Heart right ventricle (tissue), 16 donors: ENCODE results near the gene ZFPL1. TPM values are rescaled to one million over a fixed set of nuclear protein-coding genes. Genes with fewer than 3 reads are reported as not detected.

Experiments used
- ATAC-seq, 8 donors: fragments of 200-7000 bp; cut with Tn5 transposase; one replicate each; pipeline ENCODE4 v1.9.1; 2020; ENCODE audit warnings: mild to moderate bottlenecking in 8 of 8, moderate library complexity in 8 of 8, moderate number of reproducible peaks in 1 of 8
- DNase-seq, 2 donors: peaks; one replicate each; pipeline ENCODE4 v3.0.0-alpha.2; 2020
- H3K27ac ChIP-seq, 10 donors: fragments of 200-600 bp; sonication (generic) in 2 of 10; one replicate each; pipeline versions ENCODE4 v1.5.0 to v1.8.0; 2020 to 2022; ENCODE audit warnings: mild to moderate bottlenecking in 3 of 10
- H3K27me3 ChIP-seq, 7 donors: fragments of 200-600 bp; one replicate each; pipeline ENCODE4 v1.8.0; 2021 to 2022; ENCODE audit warnings: mild to moderate bottlenecking in 2 of 7
- H3K36me3 ChIP-seq, 9 donors: fragments of 200-600 bp; sonication (generic) in 1 of 9; one replicate each; pipeline versions ENCODE4 v1.5.0 to v1.8.0; 2020 to 2022; ENCODE audit warnings: mild to moderate bottlenecking in 2 of 9
- H3K4me1 ChIP-seq, 9 donors: fragments of 200-600 bp; sonication (generic) in 1 of 9; one replicate each; pipeline versions ENCODE4 v1.5.0 to v1.8.0; 2020 to 2022; ENCODE audit warnings: mild to moderate bottlenecking in 4 of 9
- H3K4me3 ChIP-seq, 10 donors: fragments of 200-600 bp; sonication (generic) in 2 of 10; one replicate each; pipeline versions ENCODE4 v1.5.0 to v1.8.0; 2020 to 2022; ENCODE audit warnings: mild to moderate bottlenecking in 7 of 10, moderate library complexity in 2 of 10
- H3K9me3 ChIP-seq, 11 donors: fragments of 200-600 bp in 10 of 11; sonication (generic) in 2 of 11; one replicate each; pipeline versions ENCODE4 v1.5.0 to v1.8.0; 2013 to 2022; ENCODE audit warnings: mild to moderate bottlenecking in 2 of 11, control low read depth in 1 of 11, moderate library complexity in 1 of 11
- WGBS, 2 donors: extraction: QIAGEN DNeasy Blood & Tissue Kit; methylation state at CpG; one replicate each; pipeline ENCODE4 v1.1.7; 2013; ENCODE audit warnings: inconsistent platforms in 1 of 2; 5-methylcytosine and 5-hydroxymethylcytosine counted together
- intact Hi-C, 10 donors: fragments of 100-400 bp; cut with DNase I; formaldehyde crosslinking; loops; one replicate each; pipeline versions ENCODE4 v1.11.1 to v1.14.2; 2022
- polyA plus RNA-seq, 2 donors: library from polyadenylated mRNA; stranded (reverse); fragments of 200-250 nt; gene quantifications; one replicate each; pipeline ENCODE4 v1.2.3, GENCODE V29; 2013
- total RNA-seq, 10 donors: library from RNA; stranded (reverse); fragmentation: NEBNext Ultra II Directional in 3 of 10; extraction: Animal tissue kit (Norgen Biotek cat#: 25700) in 3 of 10; gene quantifications; one replicate each; pipeline versions ENCODE4 v1.2.1 to v1.2.4, GENCODE V29; 2021 to 2023
- TF ChIP-seq, protein P1 (sequence below), 9 donors: fragments of 200-600 bp; sonication (generic) in 2 of 9; IDR thresholded peaks; one replicate each; pipeline versions ENCODE4 v1.5.0 to v1.8.0; 2021 to 2022; ENCODE audit warnings: antibody characterized with exemption in 9 of 9, mild to moderate bottlenecking in 5 of 9, moderate library complexity in 1 of 9
- donor health status: Arrhythmogenic right ventricular cardiomyopathy.
- donor health status: ischemic (EF 13 %, LVEDD 7.1; RV severe dilation, severe dysfunction).
- donor health status: healthy with polysubstance abuse.
- donor health status: DM: no; HTN: yes; CAD: no.
- donor health status: DM: no; HTN: no; CAD: no.
- donor health status: ischemic (EF 25% LVEDD 6.9; RV normal size, moderate dysfunction).
- donor health status: ischemic (EF 25% LVEDD 5.7; RV mildly dilated, moderate dysfunction).
- donor health status: healthy.
- donor health status: DM: yes; HTN: yes; CAD: no.
- donor health status: Ischemic cardiomyopathy.
- donor health status: ischemic (EF 35%, LVEDD 5.7; RV mildly dilated, moderate dysfunction).
- donor health status: nonischemic (EF 11% LVEDD 7.7; RV severe dilation, severe dysfunction).
- donor health status: DM: yes; HTN: yes; CAD: no.
- donor health status: PGD.
- donor health status: ischemic (EF 29% LVEDD 5.4; RV normal size, mild dysfunction).
- donor health status: nonischemic (EF 23%, LVEDD 6.1; RV moderate dilation, normal function).

Gene ZFPL1
- total and polyA plus RNA-seq, 12 donors, result 21.5 to 49.2 (median 25.6) TPM

GRCh38 chr11:65111744-65112545, 27.9 kb downstream of the ZFPL1 start, which contains the start of gene TM7SF2:
TM7SF2 (plus strand) TSS chr11:65111872; CDS start chr11:65112016, 144 bp downstream.
- peak within 1 kb of the TSS; percentile 38 to 75 (median 59) for H3K4me3 ChIP-seq
- DNase-seq, result peak; percentile 96
- H3K9me3 ChIP-seq, result no peaks in the 10 kb centered on the region
- peaks cover 26 to 66% (median 50%) of the 10 kb centered on the region in 9 donors for H3K4me1 ChIP-seq
- peaks cover 0 to 10% (median 0%) of the 10 kb centered on the region in 7 donors for H3K27me3 ChIP-seq
- intact Hi-C loops, result loop anchor here in 5 of 10 donors (2.0 to 10.0 kb wide), 5 partner anchors 69 to 337 kb away; partner anchors contain the start of genes CAPN1 (in 2 of the 5), ARL2 (in 1 of the 5) and SF1 (in 1 of the 5)
- peak; percentile 82 to 94 (median 92) for ATAC-seq
- peak within 1 kb of the TSS; percentile 27 to 84 (median 74) for H3K27ac ChIP-seq
- WGBS, 2 donors, result 0 to 1% methylated on average over 61 to 64 of the region's 64 CpGs
- peaks cover 0 to 46% (median 30%) of the 10 kb centered on the region in 9 donors for H3K36me3 ChIP-seq
- TF ChIP-seq, protein P1, sequence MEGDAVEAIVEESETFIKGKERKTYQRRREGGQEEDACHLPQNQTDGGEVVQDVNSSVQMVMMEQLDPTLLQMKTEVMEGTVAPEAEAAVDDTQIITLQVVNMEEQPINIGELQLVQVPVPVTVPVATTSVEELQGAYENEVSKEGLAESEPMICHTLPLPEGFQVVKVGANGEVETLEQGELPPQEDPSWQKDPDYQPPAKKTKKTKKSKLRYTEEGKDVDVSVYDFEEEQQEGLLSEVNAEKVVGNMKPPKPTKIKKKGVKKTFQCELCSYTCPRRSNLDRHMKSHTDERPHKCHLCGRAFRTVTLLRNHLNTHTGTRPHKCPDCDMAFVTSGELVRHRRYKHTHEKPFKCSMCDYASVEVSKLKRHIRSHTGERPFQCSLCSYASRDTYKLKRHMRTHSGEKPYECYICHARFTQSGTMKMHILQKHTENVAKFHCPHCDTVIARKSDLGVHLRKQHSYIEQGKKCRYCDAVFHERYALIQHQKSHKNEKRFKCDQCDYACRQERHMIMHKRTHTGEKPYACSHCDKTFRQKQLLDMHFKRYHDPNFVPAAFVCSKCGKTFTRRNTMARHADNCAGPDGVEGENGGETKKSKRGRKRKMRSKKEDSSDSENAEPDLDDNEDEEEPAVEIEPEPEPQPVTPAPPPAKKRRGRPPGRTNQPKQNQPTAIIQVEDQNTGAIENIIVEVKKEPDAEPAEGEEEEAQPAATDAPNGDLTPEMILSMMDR (IDR thresholded peaks at IDR 0.05), result no peak

- WGBS, 2 donors, result 0 to 1% methylated on average over 51 to 57 of the region's 57 CpGs
- TF ChIP-seq, protein P1 (IDR thresholded peaks at IDR 0.05), result peak; percentile 66 to 91 (median 86)
- Histone ChIP-seq H3K4me1 (peaks cover 26 to 67% (median 54%) of the 10 kb centered on the region in 9 donors), H3K27ac (peak overlapping the region; percentile 27 to 84 (median 74)), H3K4me3 (peak overlapping the region; percentile 38 to 75 (median 59)), H3K27me3 (peaks cover 0 to 10% (median 0%) of the 10 kb centered on the region in 7 donors), H3K36me3 (peaks cover 0 to 42% (median 26%) of the 10 kb centered on the region in 9 donors), H3K9me3 (no peaks in the 10 kb centered on the region)
- ATAC-seq (peak; percentile 40 to 62 (median 51)), DNase-seq (peak; percentile 50 to 74)
- intact Hi-C loops, result loop anchor here in 4 of 10 donors (5.0 to 10.0 kb wide), 4 partner anchors 70 to 338 kb away; partner anchors contain the start of genes ARL2 (in 1 of the 4), CAPN1 (in 1 of the 4) and SF1 (in 1 of the 4)
Observed at GRCh38 chr11:65112546-65113360, 28.7 kb downstream of the ZFPL1 start.

GRCh38 chr11:65113361-65113756, 29.3 kb downstream of the ZFPL1 start:
- H3K4me3 ChIP-seq, result peak overlapping the region in 9 of 10 donors; percentile 38 to 75 (median 60)
- no peaks in the 10 kb centered on the region for H3K9me3 ChIP-seq
- intact Hi-C loops, result loop anchor here in 4 of 10 donors (5.0 to 10.0 kb wide), 4 partner anchors 69 to 339 kb away; partner anchors contain the start of genes ARL2 (in 1 of the 4), CAPN1 (in 1 of the 4) and SF1 (in 1 of the 4)
- H3K4me1 ChIP-seq, result peaks cover 26 to 73% (median 58%) of the 10 kb centered on the region in 9 donors
- no peak for DNase-seq
- H3K27me3 ChIP-seq, result peaks cover 0 to 10% (median 0%) of the 10 kb centered on the region in 7 donors
- no peak for ATAC-seq
- WGBS, 2 donors, result 11 to 15% methylated on average over 14 of the region's 14 CpGs
- peaks cover 0 to 40% (median 20%) of the 10 kb centered on the region in 9 donors for H3K36me3 ChIP-seq
- TF ChIP-seq, protein P1 (IDR thresholded peaks at IDR 0.05), result no peak
- peak overlapping the region in 9 of 10 donors; percentile 61 to 84 (median 79) for H3K27ac ChIP-seq
